Panc1 (cell line): ENCODE data around the gene ADAMTS18.

Experiments
- POLR2AphosphoS5 ChIP-seq: IDR thresholded peaks from 2 replicates; pipeline ENCODE4 v1.6.1; 2012; ENCODE audit warnings: mild to moderate bottlenecking, low read depth, low read length, moderate library complexity
- SIN3A ChIP-seq: IDR thresholded peaks from 2 replicates; pipeline ENCODE4 v1.6.1; 2012; ENCODE audit warnings: low read depth, mild to moderate bottlenecking, low read length, moderate library complexity, borderline replicate concordance; ENCODE audit not compliant: insufficient read depth
- TCF7L2 ChIP-seq: IDR thresholded peaks from 2 replicates; pipeline ENCODE4 v1.6.1; 2011; ENCODE audit warnings: mild to moderate bottlenecking, low read depth, low read length, inconsistent platforms
- TF ChIP-seq, protein P1 (sequence below): fragments of 450-650 bp; IDR thresholded peaks from 2 replicates; pipeline ENCODE4 v1.5.1; 2017; ENCODE audit warnings: mild to moderate bottlenecking
- TF ChIP-seq, protein P2 (sequence below), 2 experiments: IDR thresholded peaks; 2 replicates each; pipeline ENCODE4 v1.6.1; 2011 to 2012; ENCODE audit warnings: low read depth in 2 of 2, control low read depth in 1 of 2, low read length in 1 of 2, mild to moderate bottlenecking in 1 of 2, moderate library complexity in 1 of 2; ENCODE audit not compliant: insufficient read depth in 1 of 2

DNA sequence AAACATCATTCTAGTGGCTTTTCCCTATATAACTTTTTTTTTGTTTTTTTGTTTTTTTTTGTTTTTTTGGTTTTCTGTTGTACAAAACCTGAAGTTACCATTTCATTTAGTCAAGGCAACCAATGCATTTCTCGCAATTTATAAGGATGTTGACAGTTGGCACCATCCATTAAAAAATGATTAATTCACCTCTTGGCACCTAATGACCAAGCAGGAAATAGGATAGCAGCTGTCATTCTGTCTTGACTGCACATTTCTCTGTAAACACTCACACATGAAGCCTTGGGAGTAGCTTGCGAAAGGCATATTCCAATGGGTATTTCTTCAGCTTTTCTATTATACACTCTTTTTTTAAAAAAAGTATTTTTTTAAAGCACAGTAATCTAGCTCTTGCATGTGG, 158.2 kb downstream of the ADAMTS18 start:
- TF ChIP-seq TCF7L2, result no peak
- TF ChIP-seq, protein P1, sequence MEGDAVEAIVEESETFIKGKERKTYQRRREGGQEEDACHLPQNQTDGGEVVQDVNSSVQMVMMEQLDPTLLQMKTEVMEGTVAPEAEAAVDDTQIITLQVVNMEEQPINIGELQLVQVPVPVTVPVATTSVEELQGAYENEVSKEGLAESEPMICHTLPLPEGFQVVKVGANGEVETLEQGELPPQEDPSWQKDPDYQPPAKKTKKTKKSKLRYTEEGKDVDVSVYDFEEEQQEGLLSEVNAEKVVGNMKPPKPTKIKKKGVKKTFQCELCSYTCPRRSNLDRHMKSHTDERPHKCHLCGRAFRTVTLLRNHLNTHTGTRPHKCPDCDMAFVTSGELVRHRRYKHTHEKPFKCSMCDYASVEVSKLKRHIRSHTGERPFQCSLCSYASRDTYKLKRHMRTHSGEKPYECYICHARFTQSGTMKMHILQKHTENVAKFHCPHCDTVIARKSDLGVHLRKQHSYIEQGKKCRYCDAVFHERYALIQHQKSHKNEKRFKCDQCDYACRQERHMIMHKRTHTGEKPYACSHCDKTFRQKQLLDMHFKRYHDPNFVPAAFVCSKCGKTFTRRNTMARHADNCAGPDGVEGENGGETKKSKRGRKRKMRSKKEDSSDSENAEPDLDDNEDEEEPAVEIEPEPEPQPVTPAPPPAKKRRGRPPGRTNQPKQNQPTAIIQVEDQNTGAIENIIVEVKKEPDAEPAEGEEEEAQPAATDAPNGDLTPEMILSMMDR, result no peak
- TF ChIP-seq, protein P2, sequence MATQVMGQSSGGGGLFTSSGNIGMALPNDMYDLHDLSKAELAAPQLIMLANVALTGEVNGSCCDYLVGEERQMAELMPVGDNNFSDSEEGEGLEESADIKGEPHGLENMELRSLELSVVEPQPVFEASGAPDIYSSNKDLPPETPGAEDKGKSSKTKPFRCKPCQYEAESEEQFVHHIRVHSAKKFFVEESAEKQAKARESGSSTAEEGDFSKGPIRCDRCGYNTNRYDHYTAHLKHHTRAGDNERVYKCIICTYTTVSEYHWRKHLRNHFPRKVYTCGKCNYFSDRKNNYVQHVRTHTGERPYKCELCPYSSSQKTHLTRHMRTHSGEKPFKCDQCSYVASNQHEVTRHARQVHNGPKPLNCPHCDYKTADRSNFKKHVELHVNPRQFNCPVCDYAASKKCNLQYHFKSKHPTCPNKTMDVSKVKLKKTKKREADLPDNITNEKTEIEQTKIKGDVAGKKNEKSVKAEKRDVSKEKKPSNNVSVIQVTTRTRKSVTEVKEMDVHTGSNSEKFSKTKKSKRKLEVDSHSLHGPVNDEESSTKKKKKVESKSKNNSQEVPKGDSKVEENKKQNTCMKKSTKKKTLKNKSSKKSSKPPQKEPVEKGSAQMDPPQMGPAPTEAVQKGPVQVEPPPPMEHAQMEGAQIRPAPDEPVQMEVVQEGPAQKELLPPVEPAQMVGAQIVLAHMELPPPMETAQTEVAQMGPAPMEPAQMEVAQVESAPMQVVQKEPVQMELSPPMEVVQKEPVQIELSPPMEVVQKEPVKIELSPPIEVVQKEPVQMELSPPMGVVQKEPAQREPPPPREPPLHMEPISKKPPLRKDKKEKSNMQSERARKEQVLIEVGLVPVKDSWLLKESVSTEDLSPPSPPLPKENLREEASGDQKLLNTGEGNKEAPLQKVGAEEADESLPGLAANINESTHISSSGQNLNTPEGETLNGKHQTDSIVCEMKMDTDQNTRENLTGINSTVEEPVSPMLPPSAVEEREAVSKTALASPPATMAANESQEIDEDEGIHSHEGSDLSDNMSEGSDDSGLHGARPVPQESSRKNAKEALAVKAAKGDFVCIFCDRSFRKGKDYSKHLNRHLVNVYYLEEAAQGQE (IDR thresholded peaks at IDR 0.05; ENCODE audit: insufficient read depth in 1 of 2, low read depth in 2 of 2, low read length in 1 of 2), result no peak
- no peak for TF ChIP-seq POLR2AphosphoS5
- TF ChIP-seq SIN3A, result no peak
